T-helper 2 cell treated with Interferon-gamma antibody and Interleukin-4, amounts not matched to agents 100 ng/mL and 5 ng/mL, for 36 hours (primary cell): ENCODE measurements around the gene RASAL3. TPM values are rescaled to one million over a fixed set of nuclear protein-coding genes. Genes with fewer than 3 reads are reported as not detected.
"Not testable (repeated sequence)": the region's sequence is repeated elsewhere in the genome, so short reads cannot be mapped to it uniquely, and the experiment has no call there.

Experiments
- intact Hi-C: fragments of 100-400 bp; cut with micrococcal nuclease; formaldehyde crosslinking; loops from one replicate; pipeline ENCODE4 v1.15.1; 2023
- total RNA-seq: library from RNA; stranded (reverse); gene quantifications from 2 replicates; pipeline ENCODE4 v1.2.3, GENCODE V29; 2022

The RASAL3 gene
- total RNA-seq, result 113 and 133 TPM in 2 replicates

DNA sequence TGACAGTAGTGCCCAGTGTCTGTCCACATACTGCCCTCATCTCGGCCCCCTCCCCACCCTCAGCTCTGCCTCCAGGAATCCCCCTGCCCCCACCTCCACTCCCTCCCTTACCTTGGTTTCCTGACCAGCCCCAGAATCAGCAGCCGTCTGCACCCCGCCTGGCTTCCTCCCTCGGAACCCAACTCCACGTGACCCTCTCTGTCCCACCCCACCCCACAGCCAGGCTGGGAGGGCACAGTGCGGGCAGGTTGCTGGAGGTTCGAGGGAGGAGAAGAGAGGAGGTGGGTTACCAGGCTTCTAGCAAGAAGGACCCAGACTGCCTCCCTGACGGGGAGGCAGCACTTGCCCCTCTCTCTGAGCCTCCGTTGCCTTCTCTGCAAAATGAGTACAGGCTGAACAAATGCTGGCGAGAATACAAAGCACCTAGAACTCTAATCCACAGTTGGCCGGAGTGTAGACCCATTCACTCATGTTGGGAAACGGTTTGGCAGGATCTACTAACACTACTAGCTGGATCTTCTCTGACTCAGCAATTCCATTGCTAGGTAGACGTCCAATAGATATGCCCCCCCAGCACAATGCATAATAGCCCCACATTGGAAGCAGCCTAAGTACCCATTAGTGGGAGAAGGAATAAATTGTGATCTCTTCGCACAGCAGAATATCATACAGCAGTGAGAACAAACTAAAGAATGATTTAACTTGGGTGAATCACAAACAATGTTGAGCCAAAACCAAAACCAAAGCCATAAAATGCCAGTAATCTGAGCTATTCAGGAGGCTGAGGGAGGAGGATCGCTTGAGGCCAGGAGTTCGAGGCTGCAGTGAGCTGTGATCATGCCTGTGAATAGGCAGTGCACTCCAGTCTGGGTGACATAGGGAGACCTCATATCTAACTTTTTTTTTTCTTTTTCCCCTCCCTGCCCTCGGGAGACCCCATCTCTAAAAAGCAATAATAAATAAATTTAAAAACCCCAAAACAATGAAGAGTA lies at the start of gene RASAL3:
Gene RASAL3, minus strand, starts transcription at position 151 of the 992 bp plus-strand sequence. CDS start 186 bp downstream, outside the sequence.
- intact Hi-C loops, result loop anchor here (5.0 to 10.0 kb wide), 3 partner anchors 370 to 1103 kb away; partner anchors contain the start of gene KLF2

DNA sequence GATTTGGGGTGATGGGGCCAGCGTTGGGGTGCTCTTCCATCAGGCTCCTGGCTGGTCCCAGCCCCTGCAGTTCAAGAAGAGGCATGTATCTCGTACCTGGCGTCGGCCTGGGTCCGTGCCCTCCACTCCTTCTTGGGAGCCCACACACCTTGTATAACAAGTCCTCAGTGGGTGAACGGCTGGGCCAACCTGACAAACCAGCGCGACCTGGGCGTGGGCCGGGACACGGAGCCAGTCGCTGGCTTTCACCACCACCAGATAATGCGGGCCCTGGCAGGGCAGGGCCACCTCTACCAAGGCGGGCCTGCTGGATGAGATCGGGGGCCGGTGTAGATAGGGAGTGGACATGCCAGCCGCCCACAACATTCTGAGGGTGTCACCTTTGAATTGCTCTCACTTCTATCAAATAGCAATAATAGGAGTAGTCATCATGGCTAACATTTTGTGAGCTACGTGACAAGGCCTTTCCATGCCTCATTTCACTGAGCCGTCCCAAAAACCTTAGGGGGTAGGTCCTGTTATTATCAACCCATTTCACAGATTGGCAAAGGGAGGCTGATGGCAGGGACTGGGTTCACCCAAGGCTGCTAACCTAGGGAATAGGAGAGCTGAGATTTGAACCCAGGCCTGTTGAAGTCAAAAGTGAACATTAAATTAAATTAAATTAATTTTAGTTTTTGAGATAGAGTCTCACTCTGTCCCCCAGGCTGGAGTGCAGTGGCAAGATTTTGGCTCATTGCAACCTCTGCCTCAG lies 47.5 kb upstream of the RASAL3 start:
- intact Hi-C loops, result no loop called here

DNA sequence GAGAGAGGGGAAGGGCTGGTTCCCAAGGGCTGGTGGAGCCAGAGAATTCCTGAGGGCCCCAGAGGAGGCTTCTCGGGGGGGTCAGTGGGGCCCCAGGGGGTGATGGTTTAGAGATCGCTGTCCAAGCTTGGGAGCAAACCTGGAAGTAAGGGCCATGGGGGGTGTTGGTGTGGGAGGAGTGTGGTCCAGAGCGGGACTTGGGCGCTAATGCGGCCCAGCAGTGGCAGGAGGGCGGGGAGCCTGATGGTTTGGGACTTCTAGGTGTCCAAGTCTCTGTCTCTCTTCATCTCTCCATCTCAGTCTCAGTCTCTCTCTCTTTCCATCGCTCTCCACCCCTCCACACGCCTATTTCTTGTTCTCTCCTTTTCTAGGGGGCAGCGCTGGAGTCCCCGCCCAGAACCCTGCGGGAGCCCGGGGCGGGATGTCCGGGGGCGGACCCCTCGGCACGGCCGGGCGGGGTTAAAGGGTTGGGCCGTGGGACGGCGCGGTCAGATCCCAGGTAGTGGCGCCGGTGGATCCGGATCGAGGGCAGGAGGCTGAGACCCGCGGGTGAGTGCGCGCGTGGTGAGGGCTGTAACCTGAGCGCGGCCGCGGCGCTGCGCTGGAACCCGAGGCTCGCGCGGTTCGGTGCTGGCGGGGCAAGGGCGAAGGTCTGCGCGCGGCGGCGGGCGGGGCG lies 43.8 kb upstream of the RASAL3 start, which contains the start of gene CYP4F22:
Gene CYP4F22, plus strand, starts transcription at position 491 of the 676 bp plus-strand sequence. CDS start 16,812 bp downstream, outside the sequence.
- intact Hi-C loops, result no loop called here

DNA sequence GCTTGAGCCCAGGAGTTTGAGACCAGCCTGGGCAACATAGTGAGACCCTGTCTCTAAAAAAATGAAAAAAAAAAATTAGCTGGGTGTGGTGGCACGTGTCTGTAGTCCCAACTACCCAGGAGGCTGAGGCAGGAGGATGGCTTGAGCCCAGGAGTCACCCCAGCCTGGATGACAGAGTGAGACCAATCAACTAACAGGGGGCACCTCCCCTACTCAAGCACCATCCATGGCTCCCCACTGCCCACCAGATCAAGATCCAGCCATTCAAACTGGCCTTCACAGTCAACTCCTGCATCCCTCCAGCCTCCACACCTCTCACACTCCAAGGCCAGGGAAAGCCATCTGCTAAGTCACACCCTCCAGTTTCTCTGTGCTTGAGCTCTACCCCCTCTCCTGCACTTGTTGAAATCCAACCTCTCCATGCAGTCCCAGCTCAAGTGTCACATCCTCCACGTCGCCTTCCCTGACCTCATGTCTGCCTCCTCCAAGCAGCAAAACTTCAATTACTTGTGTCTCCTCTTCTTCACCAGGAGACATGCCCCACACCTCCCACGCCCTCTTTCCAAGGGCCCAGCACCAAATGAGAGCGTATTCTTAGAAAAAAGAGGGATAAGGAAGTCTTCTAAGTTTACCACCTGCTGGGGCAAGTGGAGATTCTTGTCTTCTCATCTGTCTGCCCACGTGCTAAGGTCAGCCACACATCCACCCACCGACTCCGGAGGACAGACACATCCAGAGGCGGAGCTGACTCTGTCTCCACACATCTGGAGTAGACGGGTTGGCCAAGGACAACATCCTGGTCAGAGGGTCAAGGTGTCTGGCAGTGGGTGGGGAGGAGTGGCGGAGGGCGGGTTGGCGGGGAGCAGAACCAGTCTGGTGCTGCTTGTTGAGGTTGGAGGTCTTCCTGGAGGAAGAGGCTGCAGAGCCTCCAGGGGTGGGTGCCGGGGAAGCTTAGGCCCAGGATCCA lies 43.0 kb upstream of the RASAL3 start:
- intact Hi-C loops, result no loop called here

DNA sequence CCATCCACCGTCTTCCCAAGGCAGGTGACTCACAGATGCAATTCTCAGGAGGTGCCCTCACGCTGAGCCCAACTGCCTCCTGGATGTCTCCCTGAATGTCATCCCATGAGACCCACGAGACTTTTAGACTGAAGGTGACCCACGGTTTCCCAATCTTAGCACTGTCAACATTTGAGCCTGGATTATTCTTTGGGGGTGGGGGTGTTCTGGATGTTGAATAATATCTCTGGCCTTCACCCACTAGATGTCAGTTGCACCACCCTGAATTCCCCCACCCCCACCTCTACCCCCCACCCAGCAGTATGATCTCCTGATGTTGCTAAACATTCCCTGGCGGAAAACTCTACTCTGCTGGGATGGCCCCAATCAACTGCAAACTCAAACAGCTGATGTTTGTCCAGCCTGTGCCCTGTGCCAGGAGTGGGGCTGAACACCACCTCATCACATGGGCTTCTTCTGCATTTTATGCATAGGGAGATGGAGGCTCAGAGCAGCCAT lies 41.8 kb upstream of the RASAL3 start:
- intact Hi-C loops, result no loop called here

DNA sequence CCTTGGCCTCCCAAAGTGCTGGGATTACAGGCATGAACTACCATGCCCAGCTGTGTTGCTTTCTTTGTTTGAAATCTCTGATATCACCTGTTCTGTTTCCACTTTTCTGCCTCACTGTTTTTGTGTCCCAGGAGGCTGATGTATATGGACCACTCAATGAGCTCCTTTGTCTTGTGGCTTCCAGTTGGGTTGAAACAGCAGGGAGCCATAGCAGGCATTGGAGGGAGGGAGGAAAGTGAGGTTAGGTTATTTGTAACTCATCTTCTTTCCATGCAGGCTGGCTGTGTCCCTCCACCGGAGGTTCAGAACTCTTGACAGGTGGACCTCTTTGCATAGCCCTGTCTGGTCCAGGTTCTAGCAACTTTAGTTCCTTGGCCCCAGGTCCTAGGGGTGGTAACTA lies 37.9 kb upstream of the RASAL3 start:
- intact Hi-C loops, result no loop called here

DNA sequence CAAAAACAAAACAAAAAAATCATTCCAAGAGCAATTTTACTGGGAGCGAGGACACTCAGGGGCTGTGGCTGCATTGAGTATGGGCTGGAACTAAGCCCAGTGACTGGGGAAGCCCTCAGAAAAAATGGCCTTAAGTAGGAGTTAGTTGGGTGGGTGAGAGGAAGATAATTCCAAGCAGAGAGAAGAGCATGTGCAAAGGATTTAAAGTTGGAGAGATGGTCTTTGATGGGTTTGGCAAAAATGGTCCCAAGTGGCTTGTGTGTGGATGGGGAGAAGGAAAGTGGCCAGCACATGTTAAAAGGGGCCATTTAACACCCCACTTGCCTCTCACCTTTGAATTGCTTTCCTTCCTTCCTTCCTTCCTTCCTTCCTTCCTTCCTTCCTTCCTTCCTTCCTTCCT lies 37.3 kb upstream of the RASAL3 start:
- intact Hi-C loops, result no loop called here

DNA sequence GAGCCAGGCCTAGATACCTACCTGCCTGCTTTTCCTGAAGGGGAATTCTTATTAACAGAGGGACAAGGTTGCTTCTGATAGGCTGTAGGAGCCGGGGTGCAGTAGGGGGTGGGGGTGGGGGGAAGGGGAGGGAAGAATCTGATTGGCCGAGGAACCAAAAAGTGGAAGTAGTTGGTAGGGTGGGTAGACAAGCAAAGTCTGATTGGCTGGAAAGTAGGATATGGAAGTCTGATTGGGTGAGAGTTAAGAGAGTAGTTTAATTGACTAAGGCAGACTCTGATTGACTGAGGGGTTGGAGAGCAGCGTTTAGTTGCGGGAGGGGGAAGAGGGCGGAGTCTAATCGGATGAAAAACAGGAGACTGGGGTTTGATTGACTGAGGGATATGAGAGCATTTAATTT lies 34.6 kb upstream of the RASAL3 start:
- intact Hi-C loops, result no loop called here

DNA sequence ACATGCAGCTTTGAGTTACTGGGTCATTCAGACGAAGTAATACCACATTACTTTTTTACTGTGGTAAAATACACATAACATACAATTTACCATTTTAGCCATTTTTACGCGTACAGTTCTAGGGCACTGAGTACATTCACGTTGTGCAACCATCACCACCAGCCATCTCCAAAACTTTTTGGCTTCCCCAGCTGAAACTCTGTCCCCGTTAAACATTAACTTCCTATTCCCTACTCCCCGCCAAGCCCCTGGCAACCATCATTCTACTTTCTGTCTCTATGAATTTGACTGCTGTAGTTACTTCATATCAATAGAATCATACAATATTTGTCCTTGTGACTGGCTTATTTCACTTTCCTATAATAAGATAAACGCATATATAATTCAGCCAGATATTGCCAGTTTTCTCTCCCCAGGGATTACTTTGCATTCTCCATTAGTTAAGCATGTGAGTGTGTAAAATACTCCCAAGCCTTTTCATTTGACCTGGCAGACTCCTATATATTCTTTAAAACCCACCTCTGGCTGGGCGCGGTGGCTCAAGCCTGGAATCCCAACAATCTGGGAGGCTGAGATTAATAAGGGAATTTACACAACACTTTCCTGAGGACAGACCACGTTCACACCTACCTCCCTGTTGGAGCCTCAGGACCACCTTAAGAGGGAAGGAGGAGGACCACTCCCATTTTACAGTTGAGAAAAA lies 34.0 kb upstream of the RASAL3 start:
- intact Hi-C loops, result no loop called here

DNA sequence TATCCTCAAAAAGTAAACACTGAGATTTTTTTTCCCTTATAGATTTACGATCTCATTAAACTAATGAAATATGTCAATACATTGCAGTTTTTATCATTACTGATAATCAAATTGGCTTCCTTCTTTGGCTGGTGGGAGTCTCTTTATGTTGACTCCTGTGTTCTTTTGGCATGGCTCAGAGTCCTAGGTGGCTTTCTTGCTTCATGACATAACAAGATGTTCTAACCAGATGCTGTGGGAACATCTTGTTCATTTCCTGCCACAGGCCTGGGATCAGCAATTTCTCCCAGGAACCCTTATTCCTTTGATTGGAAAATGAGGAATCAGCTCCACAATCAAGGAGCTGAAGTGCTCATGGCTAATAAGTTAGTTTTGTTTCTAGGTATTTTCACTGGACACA lies 30.8 kb upstream of the RASAL3 start:
- intact Hi-C loops, result no loop called here

DNA sequence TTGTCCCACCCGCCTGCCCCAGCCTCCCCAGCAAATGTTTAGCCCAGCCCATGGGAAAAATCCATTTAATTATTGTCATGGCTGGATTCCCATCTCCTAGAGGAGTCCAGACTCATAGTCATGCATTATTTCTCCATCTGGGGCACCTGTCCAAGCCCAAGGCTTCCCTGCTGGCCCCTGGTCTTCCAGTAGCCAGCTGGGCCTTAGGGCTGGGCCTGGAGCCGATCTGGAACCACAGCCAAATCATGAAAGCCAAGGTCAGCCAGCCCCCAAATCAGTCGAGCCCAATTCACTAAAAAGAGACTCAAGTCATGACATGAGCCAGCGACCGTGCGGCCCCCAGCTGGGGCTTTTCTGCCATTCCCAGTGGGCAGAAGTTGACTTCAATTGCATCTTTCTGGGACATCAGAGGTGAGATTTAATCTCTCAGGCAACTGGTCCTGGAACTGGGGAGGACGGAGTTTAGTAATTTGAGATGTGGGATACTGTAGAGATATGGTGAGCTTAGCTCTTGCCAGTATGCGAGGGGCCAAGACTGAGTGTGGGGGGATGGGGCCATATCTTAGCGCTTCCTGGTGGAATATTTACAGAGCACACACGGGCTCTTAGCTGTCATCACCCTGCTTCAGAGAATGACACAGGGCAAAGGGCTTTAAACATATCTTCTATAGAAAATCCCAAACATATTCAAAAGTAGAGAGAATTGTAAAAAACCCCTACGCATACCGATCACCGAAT lies 24.3 kb upstream of the RASAL3 start:
- intact Hi-C loops, result no loop called here

DNA sequence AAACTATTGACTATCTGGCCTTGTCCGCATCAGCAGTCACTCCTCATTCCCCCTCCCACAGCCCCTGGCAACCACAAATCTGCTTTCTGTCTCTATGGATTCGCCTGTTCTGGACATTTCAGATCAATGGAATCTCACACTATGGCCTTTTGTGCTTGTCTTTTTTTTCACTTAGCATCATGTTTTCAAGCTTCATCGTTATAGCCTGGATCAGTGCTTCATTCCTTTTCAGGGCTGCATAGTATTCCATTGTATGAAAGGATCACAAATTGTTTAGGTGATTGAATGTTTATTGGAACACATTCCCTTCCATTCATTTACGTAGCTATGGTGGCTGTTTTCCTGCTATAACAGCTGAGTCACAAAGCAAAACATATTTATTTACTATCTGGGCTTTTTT lies 22.7 kb upstream of the RASAL3 start:
- intact Hi-C loops, result no loop called here

DNA sequence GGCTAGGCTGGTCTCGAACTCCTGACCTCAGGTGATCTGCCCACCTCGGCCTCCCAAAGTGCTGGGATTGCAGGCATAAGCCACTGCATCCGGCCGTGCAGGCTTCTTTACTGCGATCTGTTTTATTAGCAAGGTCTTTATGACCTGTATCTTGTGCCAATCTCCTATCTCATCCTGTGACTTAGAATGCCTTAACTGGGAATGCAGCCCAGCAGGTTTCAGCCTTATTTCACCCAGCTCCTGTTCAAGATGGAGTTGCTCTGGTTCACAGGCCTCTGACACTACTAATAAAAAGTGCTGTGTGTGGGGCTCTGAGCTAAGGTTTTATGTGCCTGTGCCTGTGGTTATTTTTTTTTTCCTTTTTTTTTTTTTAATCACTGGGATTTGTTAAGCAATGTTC lies 21.4 kb upstream of the RASAL3 start:
- intact Hi-C loops, result not testable (repeated sequence)

DNA sequence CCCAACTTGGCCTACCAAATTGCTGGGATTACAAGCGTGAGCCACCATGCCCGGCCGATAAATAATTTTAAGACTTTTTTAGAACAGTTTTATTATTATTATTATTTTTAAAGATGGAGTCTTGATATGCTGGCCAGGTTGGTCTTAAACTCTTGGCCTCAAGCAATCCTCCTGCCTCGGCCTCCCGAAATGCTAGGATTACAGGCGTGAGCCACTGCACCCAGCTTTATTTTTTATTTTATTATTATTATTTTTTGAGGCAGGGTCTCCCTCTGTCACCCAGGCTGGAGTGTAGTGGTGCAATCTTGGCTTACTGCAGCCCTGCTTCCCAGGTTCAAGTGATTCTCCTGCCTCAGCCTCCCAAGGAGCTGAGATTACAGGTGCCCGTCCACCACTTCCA lies 16.7 kb upstream of the RASAL3 start:
- intact Hi-C loops, result not testable (repeated sequence)

DNA sequence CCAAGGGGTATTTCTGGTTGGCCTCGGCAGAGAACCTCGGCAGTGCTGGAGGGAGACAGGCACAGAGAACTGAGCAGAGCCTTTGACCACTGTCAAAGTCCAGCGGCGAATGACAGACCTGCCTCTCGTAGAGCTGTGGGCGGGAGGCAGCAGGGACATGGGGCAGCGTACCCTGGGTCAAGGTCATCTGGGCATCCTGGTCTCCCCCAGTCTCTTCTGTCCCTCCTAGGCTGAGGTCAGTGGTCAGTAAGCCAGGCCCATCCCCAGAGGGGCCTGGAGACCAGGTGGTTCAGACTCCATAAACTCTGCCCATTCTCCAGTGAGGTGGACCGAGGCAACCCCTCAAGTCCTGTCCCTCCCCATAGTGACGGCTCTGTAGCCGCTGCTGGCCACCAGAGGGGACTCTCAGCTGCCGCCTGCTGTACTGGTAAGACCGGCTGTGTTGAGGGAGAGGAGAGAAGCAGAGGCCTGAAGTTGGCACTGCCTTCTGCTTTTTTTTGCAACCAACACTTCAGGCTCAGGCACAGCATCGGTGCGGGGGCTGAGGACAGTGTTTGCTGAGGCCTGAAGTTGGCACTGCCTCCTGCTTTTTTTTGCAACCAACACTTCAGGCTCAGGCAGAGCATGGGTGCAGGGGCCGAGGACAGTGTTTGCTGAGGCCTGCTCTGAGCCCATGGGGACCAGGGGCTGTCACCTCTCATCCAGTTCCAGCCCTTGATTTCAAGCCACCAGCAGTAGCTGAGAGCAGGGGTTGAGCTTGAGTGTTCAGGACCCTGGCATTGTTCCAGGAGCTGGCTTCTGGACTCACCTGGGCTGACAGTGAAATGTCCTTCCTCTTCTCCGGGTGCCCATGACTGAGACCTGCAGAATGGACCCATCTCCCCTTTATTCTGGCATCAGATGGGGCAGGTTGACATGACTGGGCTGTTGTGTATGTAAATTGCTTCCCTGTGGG lies 15.3 kb upstream of the RASAL3 start, which contains the start of gene PGLYRP2:
Gene PGLYRP2, minus strand, starts transcription at position 111 of the 955 bp plus-strand sequence. CDS start 130 bp downstream, outside the sequence.
- intact Hi-C loops, result no loop called here

DNA sequence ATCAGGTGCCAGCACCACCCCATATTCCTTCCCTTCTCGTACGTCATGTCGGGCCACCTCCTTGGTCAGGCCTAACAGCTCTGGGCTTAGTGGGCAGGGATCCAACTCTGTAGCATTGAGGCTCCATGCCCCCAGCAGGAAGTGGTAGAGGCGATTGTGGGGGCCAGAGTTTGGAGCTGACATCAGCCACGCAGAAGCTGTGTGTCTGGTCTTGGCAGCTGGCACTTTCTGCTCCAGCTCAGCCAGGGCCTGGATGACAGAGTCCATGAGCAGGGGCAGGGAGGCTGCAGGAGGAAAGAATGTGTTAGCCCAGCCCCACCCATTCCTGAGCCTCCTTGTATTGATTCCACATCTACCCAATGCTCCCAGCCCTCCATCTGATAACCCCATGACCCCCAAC lies 12.0 kb upstream of the RASAL3 start:
- intact Hi-C loops, result no loop called here

DNA sequence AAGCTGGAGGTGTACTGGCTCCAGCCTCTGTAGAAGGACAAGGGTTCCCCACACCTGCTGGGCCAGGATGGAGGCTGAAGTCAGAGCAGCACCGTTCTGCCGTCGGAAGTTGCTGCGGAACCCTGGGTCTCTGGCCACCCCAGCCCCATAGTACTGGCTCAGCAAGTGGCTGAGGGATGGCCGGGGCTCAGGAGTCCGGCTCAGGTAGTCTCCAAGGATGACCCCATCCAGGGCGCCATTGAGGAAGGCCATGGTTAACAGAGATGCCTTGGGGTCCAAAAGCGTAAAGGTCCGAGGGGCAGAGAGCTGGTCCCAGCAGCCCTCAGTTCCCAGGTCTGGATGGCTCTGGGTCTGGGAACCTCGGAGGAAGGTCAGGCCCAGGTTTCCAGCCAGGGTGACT lies 11.3 kb upstream of the RASAL3 start:
- intact Hi-C loops, result no loop called here
